HG02884 (cell line): Measurements from ENCODE around the gene HOXC11.

Experiments used
- ATAC-seq: cut with Tn5 transposase; IDR thresholded peaks from one replicate; pipeline ENCODE4 v1.9.1; 2021; ENCODE audit warnings: mild to moderate bottlenecking, moderate library complexity; ENCODE audit not compliant: unreplicated experiment

Gene HOXC11

GRCh38 chr12:53996240-53997203, 23.6 kb downstream of the HOXC11 start:
- ATAC-seq, result no peak

DNA sequence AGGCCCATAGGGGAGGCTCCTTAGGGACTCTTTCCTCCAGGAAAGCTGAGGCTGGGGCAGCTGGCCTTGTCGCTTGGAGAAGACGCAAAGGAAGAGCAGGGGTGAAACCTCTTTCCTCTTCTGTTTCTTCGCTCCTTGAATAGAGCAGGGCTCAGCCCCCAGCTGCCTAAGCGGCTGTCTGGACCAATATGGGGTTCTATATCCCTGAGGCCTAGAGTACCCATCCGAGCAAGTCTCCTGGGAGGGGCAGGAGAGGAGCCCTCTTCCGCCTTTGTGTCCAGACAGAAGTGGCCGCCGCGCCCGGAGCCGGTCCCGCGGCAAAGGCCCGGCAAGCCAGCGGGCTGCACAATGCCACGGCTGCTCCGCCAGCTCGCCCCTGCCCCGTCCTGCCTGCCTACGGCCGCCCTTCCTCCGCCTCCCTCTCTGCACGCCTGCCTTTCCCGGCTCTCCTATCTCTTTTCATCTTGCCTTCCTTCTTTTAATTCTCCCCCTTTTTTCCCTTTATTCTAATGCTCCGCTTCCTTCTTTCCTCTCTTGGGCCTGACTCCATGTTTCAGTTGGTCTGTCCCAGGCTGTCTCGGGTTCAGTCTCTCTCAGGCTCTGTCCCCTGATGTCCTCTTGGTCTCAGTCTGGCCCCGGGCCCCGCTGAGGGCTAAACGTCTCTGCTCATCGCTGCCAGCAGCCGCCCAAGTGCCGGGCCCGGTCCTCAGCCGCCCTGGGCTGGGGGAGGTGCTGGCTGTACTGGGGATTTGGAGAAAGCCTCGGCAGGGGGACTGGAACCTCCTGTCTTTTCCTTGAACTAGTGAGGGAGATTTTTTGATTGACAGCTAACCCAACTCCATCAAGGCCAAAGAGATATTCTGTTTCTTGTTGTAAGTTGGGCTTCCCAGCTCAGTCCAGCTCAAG, 24.5 kb downstream of the HOXC11 start:
- no peak for ATAC-seq

GRCh38 chr12:53998110-53998899, 25.4 kb downstream of the HOXC11 start:
- no peak for ATAC-seq

- no peak for ATAC-seq
Observed at GRCh38 chr12:53998900-53999236, 25.9 kb downstream of the HOXC11 start.

DNA sequence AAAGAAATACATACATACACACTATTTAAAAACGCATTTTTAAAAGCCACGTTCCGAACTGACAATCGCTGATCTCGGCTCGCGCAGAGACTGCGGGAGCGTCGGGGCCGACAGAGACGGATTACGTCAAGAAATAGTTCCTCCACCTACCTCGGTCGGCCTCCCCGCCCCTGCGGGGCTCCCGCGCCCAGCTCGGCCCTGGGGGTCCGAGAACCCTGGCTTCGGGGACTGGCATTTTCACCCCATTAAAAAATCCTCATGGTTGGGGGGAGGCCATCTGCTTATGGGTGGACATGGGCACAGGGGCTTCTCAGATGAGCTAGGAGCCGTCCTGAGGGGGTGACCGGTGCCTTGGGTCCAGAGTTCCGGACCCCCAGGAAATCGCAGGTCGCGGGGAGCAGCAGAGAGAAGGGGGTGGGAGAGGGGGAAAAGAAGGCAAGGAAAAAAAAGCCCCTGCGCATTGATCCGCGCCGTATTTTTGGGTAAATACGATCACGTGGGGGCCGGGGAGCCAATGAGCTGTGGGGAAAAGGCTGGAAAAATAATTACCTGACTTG, 26.7 kb downstream of the HOXC11 start:
- ATAC-seq, result no peak

DNA sequence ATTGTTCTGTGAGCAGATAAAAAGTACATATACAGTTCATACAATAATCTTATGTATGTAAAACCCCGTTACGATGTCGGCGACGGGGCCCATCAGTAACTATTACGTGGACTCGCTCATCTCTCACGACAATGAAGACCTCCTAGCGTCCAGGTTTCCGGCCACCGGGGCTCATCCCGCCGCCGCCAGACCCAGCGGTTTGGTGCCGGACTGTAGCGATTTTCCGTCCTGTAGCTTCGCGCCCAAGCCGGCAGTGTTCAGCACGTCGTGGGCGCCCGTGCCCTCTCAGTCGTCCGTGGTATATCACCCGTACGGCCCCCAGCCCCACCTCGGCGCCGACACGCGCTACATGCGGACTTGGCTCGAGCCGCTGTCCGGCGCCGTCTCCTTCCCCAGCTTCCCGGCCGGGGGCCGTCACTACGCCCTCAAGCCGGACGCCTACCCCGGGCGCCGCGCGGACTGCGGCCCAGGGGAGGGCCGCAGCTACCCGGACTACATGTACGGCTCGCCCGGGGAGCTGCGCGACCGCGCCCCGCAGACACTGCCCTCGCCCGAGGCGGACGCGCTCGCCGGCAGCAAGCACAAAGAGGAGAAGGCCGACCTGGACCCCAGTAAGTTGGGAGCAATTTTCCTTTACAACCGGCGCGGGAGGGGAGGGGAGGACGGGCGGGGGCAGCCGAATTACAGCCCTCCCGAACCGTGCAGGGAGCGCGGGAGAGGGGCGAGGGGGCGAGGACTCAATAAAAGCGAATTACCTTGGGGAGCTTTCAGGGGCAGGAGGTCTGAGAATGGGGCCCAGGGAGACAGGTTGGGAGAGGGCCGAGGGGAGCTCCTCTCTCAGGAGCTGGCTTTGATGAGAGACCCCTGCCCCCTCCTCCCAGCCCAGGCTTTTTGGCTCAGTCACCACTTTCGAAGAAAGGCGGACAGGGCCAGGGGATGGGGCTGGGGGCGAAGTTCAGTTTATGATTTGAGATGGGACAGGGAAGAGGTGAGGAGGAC, 27.5 kb downstream of the HOXC11 start, which contains the start of gene HOXC9:
HOXC9 (plus strand) TSS at position 46 of the 999 bp plus-strand sequence; CDS start at position 74, 28 bp downstream.
- ATAC-seq, result no peak

DNA sequence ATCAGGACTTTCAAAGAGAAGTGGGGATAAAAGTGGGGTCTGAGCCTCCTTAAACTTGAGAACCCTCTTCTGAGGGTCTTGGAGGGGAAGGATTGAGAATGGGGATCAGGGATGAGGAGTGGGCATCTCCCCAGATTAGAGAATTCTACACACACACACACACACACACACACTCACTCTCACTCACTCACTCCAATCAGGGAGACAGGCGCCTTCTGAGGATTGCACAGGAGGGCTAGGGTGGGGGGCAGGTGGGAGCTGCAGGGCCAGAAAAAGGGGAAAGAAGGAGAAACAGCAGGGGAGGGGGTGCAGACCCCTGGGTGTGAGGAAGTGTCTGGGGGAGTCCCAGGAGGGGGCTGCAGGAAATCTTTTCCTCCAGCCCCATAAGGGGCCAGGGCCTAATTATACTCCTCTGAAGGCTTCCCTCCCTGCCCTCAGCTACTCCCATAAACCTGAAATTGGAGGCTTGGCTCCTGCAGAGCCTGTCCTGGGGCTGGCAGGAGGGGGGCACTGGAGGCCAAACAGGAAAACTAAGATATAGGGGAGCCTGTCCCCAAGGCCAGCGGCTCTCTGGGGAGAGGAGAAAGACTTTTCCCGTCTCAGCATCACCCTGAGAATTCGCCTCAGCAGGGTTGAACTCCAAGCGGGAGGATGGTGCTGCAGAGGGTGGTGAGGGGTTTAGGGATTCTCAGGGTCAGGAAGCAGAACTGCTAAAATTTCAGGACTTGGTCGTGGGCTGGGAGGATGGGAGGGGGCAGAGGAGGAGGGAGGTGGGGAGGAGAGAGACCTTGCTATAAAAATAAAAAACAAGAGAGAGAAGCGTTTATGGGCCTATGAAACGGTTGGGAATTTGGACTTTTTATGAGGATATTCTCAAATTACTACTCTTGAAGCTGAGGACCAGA, 28.6 kb downstream of the HOXC11 start:
- no peak for ATAC-seq

GRCh38 chr12:54002278-54002914, 29.5 kb downstream of the HOXC11 start:
- ATAC-seq, result no peak

- ATAC-seq, result no peak
Observed at GRCh38 chr12:54002915-54003389, 30.0 kb downstream of the HOXC11 start.

DNA sequence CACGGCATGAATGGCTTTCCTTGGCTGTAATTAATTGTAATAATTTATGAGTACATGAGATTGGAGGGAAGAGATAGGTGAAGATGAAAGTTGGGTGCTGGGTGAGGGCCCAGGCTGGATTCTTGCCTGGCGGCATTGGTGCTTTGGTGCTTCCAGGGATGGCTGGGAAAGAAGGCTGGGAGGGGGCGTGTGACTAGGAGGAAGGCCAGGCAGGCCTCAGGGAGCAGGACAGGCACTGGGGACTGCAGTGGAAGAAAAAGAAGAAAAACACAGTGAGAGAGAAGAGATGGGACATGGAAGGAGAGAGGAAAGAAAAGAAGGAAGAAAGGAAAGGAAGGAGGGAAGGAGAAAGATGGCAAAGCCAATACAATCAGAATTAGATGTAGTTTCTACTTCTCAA, 30.7 kb downstream of the HOXC11 start:
- no peak for ATAC-seq

- no peak for ATAC-seq
Observed at GRCh38 chr12:54004063-54004840, 31.3 kb downstream of the HOXC11 start.

DNA sequence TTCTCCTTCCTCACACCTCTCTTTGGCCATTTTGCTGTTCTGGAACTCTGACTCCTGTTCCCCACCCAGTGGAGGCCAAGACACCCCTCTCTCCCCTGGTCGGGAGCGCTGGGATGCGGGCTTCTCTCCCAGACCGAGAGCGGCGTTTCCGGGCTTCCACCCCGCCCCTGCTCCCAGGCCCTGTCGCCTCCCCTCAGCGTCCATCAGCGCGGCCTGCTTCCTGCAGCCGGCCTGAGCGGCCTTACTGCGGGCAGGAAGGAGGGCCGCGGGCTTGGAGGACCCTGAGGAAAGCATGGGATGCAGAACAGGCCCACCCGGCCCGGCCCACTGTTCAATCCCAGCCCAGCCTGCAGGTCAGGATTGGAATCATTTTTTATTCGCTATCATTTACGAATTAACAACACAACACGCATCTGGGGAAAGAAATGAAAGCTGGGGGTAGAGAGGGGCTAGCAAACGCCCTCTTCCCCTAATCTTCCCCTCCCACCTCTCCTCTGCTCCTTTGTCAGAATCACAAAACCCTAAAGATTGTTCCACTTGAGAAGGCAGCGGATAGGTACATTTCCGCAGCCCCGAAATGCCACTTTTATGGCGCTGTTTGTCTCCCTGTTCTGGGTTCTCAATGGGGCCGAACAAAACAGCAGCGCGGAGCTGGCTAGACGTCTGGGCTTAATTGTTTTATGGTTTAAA, 32.1 kb downstream of the HOXC11 start:
- ATAC-seq, result no peak

DNA sequence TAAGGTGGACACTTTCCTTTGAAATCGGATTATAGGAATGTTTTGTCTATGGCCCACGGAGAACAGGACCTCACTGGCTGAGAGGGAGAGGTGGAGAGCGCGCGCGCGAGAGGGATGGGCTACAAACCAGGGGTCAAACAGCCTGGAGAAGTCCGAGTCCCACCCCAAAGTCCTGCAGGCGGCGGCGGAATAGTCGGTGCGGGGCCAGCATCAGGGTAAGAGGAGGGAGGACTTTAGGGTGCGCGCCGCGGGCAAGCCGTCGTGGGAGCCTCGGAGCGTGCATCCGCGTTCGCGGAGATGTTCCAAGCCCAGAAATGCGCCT, 32.6 kb downstream of the HOXC11 start:
- no peak for ATAC-seq

GRCh38 chr12:54005853-54006558, 33.1 kb downstream of the HOXC11 start:
- no peak for ATAC-seq

GRCh38 chr12:54006559-54007220, 33.8 kb downstream of the HOXC11 start:
- ATAC-seq, result no peak
